Effector CD8-positive, alpha-beta T cell (primary cell): ENCODE measurements around the gene ZNF462.

Experiments used
- DNase-seq: peaks from one replicate; lab custom pipeline; 2025; lab: John Stamatoyannopoulos, UW

Gene ZNF462

DNA sequence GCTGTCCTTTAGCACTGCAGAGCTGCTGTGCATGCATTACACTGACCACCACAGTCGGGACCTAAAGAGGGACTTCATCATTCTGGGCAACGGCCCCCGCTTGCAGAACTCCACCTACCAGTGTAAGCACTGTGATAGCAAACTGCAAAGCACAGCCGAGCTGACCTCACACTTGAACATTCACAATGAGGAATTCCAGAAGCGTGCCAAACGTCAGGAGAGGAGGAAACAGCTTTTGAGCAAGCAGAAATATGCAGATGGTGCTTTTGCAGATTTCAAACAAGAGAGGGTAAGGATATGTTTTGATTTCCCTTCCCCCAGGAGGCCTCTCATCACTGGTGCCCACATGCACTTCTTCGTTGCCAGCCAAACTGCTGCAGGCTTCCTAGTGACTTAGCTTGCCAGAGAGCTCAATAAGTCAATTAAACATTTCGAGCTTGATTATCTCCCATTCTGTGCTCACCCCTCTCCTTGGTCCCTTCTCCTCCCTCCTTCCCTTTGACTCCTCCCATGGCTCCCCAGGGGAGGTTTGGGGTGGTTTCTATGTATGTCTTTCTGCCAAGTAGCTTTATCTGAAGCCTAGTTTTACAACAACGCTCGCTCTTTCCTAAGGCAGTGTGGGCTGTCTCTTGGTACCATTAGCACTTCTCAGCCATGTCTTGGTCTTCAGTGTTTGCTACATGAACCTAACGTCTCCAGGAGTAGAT lies 66.7 kb downstream of the ZNF462 start:
- no peak for DNase-seq

DNA sequence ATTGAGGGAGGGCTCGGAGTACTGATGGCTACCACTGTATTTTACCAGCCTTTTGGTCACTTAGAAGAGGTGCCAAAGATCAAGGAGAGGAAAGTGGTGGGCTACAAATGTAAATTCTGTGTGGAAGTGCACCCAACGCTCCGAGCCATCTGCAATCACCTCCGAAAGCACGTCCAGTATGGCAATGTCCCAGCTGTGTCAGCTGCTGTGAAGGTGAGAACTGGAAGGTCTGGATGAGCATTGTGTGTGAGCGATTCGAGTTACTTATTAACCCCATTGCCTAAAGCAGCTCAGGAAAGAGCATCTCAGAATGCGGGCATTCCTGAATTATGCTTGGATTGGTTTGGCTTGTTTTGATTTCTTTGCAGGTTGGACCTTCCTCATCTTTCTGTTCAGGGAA lies 67.5 kb downstream of the ZNF462 start:
- no peak for DNase-seq

DNA sequence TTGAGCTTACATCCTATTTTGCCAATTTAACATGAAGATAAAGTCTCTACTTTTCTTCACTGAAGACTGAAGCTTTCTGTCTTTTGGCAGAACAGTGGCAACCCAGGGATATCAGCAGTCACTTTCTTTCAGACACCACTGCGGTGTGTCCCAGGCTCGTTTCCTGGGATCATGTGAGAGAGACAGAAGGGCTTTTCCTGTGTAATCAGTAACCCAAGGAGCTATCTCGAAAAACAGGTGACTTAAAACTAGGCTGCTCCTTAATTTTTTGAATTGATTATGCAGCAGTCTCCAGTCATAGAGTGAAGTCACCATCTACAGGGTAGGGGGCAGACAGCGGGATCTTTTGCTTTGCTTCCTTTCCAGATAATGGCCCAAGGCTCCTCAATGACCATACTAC lies 68.5 kb downstream of the ZNF462 start:
- DNase-seq = no peak

DNA sequence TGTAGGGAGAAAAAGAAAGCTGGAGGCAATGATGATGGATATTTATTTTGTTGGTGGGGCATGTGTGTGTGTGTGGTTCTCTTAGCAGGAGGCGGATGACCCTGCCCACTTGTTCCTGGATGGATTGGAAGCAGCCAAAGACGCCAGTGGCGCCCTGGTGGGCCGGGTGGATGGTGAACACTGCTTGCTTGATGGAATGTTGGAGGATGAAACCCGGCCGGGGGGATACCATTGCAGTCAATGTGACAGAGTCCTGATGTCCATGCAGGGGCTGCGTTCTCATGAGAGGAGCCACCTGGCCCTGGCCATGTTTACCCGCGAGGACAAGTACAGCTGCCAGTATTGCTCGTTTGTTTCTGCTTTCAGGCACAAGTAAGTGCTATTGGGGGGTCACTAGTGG lies 69.2 kb downstream of the ZNF462 start:
- DNase-seq = no peak

GRCh38 chr9:106932675-106933074 lies 69.7 kb downstream of the ZNF462 start:
- no peak for DNase-seq

DNA sequence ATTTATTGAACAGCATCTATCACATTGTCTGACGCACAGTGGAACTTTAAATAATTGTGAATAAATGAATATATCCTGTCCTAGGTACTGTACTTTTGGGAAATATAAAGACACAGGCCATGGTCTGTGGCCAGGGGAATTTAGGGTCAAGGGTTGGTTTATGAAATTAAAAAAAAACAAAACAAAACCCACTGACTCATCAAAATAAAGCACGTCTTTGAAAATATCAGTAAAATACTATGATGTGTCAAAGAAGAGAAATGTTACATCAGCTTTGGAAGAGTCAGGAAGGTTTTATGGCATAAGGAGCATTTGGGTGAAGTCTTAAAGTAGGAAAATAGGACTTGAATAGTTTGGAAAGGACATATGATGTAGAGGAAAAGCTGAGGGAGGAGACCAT lies 70.5 kb downstream of the ZNF462 start:
- DNase-seq = no peak

GRCh38 chr9:106934442-106935238 lies 71.7 kb downstream of the ZNF462 start:
- DNase-seq = no peak

DNA sequence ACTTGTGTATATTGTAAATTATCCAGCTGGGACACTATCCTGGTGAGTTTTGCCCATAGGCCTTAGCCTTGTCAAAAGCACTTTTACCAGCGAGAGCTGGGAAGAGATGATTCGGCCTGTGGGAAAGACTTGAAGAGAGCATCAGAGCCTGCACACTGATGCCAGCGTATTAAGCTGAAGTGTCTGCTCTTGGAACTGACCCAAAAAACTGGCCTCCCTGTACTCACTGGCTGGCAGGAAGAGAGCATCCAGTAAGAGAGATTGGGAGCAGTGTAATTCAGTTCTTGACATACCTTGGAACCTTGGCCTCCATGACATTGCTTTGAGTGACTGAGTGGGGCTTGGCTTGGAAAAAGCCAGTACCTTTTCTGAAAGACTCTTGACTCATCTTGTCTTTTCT lies 73.7 kb downstream of the ZNF462 start:
- DNase-seq = no peak

DNA sequence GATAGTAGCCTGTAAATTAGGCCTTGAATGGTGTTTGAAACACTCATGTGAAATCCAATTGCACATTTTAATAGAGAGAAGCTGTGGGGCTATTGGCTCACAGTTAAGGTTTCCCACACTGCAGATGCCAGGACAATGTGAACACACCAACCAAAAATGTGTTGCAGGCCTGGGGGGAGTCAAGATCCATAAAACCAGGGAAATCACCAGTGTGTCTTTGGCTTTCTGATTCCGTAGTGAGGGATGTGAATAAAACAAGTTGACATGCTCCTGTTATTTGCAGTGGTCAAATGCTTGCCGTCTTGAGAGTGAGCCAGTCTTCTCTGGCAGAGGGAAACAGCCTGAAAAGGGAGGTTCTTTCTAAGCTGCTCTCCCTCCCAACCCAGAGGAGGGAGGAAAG lies 79.0 kb downstream of the ZNF462 start:
- no peak for DNase-seq

DNA sequence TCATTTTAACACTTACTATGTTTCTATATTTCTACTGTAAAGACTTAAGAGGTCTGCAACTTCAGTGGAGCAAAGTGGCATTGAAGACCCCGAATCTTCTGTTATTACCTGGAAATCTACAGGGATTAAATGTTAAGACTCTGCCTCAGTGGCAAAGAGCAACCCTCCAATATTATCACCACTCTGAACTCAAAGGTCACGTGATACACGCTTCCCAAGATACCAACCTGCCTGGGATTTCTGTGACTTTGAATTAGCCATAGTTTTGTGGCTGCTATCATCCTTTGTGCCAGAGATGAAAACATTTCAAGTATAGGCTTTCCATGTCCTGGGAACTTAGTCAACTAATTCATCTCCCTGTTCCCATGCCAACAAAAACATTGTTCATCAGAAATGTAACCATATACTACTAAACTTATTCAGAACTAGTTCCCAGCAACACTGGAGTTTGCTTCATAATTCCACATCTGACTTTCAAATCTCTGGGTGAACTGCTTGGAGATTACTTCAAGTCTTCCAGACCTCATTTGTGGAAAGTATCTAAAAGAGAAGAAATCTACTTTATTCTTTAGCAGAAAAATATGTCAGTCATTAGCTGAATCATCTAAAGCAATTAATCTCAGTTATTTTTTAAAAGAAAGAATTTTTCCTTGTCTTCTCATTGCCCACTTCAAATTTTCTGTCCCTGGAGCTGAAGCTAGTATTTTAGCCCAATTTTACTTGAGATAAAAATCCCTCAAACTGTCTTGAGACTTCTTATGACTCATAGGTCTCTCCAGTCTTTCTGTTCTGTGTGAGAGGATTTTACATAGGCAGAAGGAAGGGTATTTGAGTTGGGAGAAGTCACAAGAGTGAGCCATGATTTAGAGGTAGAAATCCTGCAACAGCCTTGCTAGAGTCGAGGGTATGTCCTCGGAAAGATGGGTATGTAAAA lies 83.0 kb downstream of the ZNF462 start:
- no peak for DNase-seq

DNA sequence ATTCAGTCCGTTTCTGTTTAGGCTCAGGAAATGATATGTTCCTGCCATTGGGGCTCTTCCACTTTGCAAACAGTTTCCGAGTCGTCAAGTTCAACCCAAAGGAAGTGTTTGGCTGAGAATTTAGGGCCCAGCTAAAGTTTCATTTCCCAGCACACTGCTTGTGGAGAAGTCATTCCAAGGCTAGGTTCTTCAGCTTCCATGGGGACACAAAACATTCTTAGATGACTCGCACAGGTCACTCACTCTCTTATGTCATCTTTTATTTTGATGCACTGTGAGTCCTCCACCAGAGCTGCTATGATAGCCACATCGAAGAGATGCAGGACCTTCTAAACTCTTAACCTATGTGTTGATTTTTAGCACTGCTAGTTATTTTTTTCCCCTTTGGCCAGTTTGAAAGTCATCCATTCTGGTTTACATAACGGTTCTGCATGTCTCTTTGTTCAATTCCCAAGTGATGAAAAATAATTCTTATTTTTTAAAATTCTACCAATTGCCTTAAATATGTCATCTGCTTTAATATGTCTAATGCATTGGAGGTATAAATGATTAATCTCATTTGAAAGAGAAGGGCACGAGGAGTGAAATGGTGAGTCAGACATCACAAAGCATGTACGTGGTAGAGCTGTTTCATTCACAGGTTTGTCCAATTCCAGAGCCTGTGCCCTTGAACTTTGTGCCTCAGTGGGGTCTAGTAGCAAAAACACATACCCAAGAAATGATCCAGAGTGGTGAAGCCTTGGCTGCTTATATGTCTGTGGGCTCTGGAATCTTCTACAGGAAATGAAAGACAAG lies 84.3 kb downstream of the ZNF462 start:
- DNase-seq = no peak

DNA sequence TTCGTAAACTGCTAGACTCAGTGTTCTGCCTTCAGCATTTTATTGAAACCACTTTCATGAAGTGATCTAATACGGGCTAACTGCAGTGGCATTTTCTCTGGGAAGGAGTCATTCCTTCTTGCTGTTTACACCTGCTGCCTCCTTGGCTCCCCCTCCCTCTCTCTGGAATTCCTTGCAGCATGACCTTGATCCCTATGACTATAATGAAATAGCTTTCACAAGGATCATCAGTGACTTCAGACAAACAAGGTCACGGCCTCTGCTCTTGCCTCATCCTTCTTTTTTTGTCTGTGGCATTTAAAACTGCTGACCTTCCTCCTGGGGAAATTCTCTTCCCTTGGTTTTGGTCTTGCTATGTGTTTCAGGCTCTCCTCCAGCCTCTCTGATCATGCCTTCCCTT lies 90.2 kb downstream of the ZNF462 start:
- no peak for DNase-seq

GRCh38 chr9:106954558-106954957 lies 91.6 kb downstream of the ZNF462 start:
- DNase-seq = no peak

DNA sequence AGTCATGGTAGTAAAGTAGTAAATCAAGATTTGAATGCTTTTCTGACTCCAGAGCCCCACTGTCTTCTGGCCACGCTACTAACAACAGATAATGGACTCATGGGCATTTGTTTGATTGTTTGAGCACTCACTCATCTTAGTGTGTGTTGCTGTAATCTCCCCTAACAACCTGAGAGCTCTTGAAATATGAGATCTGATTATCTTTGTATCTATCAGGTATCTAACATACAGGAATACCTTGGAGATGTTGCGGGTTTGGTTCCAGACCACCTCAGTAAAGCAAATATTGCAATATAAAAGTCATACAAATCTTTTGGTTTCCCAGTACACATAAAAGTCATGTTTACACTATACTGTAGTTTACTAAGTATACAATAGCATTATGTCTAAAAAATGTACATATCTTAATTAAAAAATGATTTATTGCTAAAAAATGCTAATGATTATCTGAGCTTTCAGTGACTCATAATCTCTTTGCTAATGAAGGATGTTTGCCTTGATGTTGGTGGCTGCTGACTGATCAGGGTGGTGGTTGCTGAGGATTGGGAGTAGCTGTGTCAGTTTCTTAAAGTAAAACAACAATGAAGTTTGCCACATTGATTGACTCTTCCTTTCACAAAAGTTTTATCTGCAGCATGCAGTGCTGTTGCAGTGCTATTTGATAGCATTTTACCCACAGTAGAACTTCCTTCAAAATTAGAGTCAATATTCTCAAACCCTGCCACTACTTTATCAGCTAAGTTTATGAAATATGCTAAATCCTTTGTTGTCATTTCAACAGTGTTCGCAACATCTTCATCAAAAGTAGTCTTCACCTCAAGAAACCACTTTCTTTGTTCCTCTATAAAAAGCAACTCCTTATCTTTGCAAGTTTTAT lies 92.2 kb downstream of the ZNF462 start:
- DNase-seq = no peak

- DNase-seq = no peak
Observed at GRCh38 chr9:106956971-106957370, 94.0 kb downstream of the ZNF462 start.

GRCh38 chr9:106958955-106959657 lies 96.1 kb downstream of the ZNF462 start:
- no peak for DNase-seq

DNA sequence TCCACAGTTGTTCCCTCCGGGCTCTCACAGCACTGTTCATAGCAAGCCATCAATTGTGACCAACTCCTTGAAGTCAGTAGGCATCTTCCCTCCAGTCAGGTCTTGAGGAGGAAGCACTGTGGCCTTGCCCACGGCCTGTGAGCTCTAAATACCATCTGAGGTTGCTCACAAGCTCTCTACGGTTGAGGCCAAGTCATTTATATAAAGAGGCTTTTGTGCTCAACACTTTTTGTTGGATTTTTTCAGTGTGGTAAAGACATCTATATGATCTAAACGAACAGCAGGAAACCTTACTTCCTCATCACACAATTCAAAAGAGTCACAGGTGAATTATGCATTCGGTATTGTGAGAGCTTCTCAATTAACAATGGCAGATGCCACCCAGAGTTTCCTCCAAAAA lies 97.3 kb downstream of the ZNF462 start:
- DNase-seq = no peak

GRCh38 chr9:106961623-106962022 lies 98.7 kb downstream of the ZNF462 start:
- no peak for DNase-seq

GRCh38 chr9:106962122-106962521 lies 99.2 kb downstream of the ZNF462 start:
- DNase-seq = no peak
